GM18505 (cell line): ENCODE data around the gene GANC.

Experiments
- ATAC-seq: cut with Tn5 transposase; IDR thresholded peaks from one replicate; pipeline ENCODE4 v1.9.1; 2021; ENCODE audit not compliant: unreplicated experiment
- POLR2A ChIP-seq: IDR thresholded peaks from 4 replicates; pipeline ENCODE4 v1.6.1; 2011; ENCODE audit warnings: borderline replicate concordance; ENCODE audit not compliant: insufficient read depth, insufficient read length; ENCODE audit errors: extremely low read depth

GANC gene

DNA sequence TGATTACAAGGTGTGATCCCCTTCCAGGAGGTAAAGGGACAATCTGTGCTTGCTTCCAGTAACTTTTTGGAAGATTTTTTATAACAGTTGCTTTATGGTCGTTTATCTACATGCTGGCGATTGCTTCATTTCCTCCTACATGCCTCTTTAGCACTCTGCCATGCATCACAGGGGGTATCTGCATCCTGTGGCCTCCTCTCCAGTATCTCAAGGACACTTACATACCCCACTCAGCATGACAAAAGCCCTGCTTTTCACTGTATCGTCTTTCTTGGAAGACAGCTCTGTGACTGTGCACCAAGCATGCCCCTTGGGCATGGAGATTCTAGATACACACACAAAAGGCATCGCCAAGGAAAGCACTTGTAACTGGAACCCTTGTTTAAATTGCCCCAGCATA is 111.6 kb downstream of the GANC start:
- ATAC-seq: no peak

DNA sequence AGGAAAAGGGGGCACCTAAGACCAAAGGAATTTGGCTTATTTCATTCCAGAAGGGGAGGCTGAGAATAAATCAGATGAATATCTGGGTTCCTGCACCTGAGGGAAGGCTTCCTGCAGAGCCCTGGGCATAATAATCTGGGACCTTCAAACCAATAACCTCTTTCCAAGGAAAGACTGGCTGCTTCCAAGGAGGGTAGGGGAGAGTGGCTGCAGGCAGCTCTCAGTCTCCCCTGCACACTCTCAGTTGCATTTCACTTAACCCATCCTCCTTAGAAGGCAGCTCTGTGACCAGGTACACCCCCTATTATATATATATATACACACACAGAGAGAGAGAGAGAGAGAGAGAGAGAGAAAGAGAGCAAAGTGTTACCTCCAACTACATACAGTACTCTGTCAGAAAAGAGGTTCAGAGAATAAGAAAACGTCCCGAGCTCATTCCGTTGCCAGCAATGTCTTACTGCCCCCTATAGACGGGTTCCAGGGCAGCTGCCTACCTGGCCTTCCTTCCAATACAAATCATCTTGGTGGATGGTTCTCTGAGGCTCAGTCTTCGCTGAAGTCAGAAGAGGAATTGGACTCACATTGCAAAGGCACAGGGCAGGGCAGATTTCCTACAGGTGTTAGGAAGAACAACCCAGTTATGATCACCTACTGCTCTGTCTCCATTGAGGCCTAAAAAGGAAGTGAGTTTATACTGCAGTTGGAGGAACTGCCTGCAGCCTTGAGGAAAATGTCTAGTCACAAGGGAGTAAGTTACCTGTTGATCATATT is 112.4 kb downstream of the GANC start:
- TF ChIP-seq POLR2A: no peak
- ATAC-seq: no peak

More for the DNA sequence above, 111.6 kb downstream of the GANC start:
- no peak for TF ChIP-seq POLR2A

DNA sequence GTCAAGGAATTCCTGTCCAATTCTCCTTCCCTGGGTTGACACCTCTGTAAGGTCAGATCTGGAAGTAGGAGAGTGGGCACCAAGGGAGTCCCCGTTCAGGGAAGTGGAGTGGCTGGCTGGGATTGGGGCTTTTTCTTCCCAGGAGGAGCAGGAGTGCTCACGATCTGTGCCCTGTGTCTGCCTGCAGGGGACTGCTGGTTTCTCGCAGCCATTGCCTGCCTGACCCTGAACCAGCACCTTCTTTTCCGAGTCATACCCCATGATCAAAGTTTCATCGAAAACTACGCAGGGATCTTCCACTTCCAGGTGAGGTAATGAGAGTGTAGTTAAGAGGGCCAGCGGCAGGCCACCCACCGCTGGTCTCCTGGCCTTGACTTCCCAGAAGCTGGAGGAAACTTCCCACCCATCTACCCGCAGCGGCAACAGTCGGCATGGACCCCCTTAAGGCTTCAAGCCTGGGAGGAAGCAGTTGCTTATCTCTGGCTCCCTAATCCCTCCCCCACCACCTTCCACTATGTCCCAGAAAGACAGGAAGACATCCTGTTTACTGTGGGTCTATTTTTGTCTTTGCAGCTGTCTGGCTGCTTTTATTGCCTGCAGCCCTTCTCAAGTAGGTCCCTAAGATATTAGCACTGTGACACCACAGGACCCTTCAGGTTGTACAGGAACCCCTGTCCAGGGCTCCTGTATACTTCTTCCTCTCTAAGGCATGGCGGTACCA is 113.1 kb downstream of the GANC start:
- ATAC-seq: no peak
- TF ChIP-seq POLR2A: no peak

DNA sequence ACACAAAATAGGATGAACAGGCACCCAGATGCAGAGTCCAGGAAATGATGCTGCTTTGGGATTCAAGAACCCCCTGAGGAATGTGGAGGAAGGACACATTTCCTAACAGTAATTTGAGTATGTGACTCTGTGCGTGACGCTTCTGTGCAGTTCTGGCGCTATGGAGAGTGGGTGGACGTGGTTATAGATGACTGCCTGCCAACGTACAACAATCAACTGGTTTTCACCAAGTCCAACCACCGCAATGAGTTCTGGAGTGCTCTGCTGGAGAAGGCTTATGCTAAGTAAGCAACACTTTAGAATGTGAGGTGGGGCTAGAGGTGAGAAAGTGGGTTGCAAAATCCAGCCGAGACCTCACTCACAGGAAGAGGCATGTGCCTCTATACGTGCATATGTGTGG is 114.6 kb downstream of the GANC start:
- TF ChIP-seq POLR2A: no peak
- no peak for ATAC-seq

DNA sequence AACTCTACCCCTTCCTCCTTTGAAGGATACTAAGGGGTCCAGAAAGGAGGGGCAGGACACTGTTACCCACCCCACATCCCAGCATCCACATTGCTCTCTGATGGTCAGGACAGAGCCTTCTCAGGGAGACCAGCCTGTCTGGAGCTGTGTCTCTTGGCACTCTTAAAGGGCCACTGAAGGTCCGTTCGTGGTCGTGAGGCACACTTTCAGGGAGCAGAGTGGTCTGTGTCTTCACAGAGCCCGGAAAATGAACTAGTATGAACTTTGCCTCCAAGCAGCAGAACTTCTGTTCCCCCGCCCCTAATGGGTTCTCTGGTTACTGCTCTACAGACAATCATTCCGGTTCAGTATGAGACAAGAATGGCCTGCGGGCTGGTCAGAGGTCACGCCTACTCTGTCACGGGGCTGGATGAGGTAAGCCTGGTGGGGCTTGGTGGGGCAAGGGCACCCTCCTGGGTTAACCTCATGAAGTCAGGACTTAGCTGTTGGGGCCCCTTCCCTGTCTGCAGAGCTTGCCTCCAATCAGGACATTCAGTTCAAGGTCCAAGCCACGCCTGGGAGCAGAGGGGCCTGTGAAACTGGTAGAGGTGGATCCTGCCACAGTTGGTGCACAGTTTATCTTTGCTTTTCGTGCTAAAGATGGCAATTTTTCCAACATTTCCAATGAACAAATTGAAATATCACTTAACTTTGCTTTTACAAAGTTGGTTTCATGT is 119.5 kb downstream of the GANC start:
- no peak for TF ChIP-seq POLR2A
- no peak for ATAC-seq

DNA sequence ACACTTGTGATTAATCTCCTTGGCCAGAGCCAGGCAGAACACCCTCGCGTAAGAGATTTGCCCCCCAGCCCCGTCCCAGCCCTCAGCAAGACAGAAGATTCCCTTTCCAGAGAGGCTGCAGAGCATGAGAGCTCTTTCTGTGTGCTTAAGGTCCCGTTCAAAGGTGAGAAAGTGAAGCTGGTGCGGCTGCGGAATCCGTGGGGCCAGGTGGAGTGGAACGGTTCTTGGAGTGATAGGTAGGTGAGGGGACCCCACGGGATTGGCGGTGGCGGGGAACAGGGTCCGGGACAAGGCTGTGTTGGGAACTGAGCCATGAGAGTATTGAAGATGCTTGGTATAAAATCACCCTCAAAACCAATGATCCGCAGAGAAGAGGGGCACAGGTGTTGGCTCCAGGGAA is 121.1 kb downstream of the GANC start:
- no peak for TF ChIP-seq POLR2A
- no peak for ATAC-seq

DNA sequence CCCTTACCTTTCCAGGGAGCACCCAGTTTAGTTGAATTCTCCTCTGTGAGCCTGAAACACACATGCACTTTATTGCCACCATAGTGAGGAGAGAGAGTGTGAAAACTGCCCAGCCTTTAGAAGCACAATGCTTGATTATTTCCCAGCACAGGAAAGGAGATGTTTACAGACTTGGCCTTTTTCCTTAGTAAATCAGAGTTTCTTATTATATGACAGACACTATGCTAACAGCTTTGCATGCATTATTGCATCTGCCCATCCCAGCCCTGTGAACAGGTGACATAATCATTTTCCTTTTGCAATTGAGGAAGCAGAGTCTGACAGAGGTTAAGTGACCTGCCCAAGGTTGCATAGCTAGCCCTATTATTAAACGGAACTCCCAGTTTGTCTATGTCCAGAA is 122.8 kb downstream of the GANC start:
- TF ChIP-seq POLR2A: no peak
- no peak for ATAC-seq

DNA sequence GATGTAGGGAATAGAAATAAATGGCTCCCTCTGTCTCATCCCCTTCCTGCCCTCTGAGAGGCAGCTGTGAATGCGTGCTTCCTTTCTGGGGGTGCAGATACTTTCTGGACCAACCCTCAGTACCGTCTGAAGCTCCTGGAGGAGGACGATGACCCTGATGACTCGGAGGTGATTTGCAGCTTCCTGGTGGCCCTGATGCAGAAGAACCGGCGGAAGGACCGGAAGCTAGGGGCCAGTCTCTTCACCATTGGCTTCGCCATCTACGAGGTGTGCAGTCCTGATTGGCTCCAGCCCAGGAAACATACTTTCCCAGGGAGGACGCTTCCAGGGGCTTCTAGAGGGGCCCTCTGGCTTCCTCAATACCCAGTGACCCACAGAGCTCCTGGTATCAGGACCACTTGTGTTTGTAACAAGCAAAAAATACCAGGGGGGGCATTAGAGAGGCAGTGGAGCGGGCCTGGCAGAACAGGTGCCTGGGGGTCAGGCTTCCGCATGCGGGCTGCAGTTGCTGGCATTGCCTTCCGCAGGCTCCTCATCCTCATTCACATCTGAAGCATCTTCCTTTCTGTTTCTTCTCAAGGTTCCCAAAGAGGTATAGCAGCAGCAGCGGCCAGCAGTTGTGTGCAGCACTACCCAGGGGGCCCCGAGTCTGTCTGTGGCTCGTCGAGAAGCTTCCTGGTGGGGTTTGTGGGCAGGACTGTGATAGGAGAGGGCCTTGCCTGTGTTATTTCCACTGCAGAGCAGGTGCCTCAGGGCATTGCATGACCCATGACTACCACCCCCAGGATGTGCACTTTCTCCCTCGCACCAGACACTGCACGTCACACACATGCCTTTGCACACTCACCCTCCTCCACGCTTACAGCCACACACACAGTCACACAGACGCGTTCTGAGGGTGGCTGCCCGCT is 128.8 kb downstream of the GANC start:
- peak; percentile 64 for TF ChIP-seq POLR2A
- ATAC-seq: no peak

DNA sequence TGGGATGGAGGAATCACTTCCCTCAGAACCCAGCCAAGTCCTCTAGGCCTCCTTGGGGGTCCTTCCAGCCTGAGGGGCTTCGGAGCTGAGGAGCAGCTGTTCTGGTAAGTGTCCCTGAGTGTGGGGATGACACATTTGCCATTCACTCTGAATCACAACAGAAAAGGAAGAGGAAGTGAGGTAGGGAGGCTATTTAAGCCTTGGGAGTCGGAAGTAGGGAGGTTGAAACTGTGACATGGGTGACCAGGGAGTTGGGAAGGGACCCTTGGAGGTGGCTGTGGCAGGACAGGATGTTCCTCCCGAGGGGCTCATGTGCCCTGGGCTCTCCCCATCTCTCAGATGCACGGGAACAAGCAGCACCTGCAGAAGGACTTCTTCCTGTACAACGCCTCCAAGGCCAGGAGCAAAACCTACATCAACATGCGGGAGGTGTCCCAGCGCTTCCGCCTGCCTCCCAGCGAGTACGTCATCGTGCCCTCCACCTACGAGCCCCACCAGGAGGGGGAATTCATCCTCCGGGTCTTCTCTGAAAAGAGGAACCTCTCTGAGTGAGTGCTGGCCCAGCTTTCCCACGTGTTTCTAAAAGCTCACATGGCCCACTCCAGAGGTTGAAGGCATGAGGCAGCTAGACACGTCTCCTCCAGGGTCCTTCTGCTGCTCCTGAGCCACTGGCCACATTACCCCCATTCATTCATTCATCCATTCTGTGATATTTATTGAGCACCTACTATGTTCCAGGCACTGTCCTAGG is 129.6 kb downstream of the GANC start:
- no peak for ATAC-seq

DNA sequence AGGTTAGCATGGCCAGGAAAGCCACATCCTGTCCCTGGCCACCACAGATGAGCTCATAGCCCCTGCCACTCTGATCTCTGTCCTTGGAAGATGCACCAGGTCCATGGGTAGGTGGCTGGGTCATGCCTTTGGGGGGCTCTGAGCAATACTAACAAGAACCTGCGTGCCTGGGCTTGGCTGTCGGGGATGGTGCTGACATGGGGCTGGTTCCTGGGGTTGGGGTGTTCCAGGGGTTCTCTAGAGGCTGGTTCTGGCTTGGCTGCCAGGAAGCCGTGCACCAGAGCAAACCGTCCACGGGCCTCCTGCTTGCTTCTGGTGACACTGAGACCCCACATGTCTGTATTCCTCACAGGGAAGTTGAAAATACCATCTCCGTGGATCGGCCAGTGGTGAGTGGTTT is 130.4 kb downstream of the GANC start:
- TF ChIP-seq POLR2A: no peak
- no peak for ATAC-seq

More for the DNA sequence above, 129.6 kb downstream of the GANC start:
- no peak for TF ChIP-seq POLR2A

DNA sequence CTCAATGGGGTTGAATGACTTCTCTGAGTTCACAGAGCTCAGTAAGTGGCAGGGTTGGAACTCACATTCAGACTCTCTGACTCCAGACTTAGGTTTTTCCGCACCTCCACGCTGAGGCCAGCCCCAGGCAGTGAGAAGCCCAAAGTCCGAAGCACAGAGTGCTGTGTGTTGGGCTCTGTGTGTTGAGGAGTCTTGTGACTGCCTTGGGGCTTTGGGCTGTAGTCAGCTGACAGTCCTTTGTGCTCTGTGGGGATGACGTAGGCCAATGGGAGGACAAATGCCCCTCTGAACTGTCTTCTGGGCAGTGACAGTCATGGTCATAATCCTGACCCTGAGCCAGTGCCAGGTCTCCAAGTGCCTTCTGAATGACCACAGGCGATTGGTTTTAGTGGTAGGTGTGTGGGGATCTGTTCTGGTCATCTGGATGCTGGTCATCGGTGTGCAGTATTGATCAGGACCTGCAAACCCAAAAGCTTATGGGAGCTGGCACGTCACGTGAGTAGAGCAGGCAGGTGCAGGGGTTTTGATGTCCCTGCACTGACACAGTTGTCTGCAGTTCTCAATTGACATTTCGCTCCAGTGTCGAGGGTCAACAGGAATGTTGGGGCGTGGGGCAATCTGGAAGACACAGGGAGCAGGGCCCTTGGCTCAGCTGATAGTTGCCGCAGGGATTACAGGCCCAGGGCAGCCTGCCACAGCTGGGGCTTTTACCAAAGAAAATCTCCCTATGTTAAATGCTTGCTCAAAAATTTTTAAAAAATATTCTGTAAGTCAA is 131.6 kb downstream of the GANC start:
- no peak for ATAC-seq
- TF ChIP-seq POLR2A: no peak
